Measurements from ENCODE around the gene DCAF4.

- TF ChIP-seq SIN3A (IDR thresholded peaks at IDR 0.05; ENCODE audit: borderline replicate concordance, insufficient read depth, low read length) (no peak), POLR2AphosphoS5 (IDR thresholded peaks at IDR 0.05; ENCODE audit: low read depth, low read length) (no peak), TAF1 (IDR thresholded peaks at IDR 0.05; ENCODE audit: borderline replicate concordance, insufficient read depth, low read length) (no peak), FOXP2 (optimal IDR thresholded peaks at IDR 0.05; ENCODE audit: borderline replicate concordance, extremely low read depth, extremely low read length, insufficient read depth) (no peak)
- TF ChIP-seq, protein P1, sequence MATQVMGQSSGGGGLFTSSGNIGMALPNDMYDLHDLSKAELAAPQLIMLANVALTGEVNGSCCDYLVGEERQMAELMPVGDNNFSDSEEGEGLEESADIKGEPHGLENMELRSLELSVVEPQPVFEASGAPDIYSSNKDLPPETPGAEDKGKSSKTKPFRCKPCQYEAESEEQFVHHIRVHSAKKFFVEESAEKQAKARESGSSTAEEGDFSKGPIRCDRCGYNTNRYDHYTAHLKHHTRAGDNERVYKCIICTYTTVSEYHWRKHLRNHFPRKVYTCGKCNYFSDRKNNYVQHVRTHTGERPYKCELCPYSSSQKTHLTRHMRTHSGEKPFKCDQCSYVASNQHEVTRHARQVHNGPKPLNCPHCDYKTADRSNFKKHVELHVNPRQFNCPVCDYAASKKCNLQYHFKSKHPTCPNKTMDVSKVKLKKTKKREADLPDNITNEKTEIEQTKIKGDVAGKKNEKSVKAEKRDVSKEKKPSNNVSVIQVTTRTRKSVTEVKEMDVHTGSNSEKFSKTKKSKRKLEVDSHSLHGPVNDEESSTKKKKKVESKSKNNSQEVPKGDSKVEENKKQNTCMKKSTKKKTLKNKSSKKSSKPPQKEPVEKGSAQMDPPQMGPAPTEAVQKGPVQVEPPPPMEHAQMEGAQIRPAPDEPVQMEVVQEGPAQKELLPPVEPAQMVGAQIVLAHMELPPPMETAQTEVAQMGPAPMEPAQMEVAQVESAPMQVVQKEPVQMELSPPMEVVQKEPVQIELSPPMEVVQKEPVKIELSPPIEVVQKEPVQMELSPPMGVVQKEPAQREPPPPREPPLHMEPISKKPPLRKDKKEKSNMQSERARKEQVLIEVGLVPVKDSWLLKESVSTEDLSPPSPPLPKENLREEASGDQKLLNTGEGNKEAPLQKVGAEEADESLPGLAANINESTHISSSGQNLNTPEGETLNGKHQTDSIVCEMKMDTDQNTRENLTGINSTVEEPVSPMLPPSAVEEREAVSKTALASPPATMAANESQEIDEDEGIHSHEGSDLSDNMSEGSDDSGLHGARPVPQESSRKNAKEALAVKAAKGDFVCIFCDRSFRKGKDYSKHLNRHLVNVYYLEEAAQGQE (IDR thresholded peaks at IDR 0.05; ENCODE audit: insufficient read depth in 1 of 2, low read depth in 2 of 2, low read length in 2 of 2), result no peak
Observed at GRCh38 chr14:72945356-72946027, 19.2 kb downstream of the DCAF4 start.
